Mammary epithelial cell (primary cell): ENCODE data around the gene EMC1.

ENCODE experiments used
- CTCF ChIP-seq, 2 donors: IDR thresholded peaks in 1 of 2; conservative IDR thresholded peaks in 1 of 2; 2 replicates each; pipeline ENCODE4 v1.5.1; 2011 to 2012; ENCODE audit warnings: inconsistent platforms in 2 of 2, low read length in 2 of 2, mild to moderate bottlenecking in 2 of 2, control low read depth in 1 of 2, low read depth in 1 of 2; ENCODE audit not compliant: insufficient read depth in 1 of 2; ENCODE audit errors: extremely low read depth in 1 of 2
- EZH2 ChIP-seq: IDR thresholded peaks from 2 replicates; pipeline ENCODE4 v1.6.1; 2012; ENCODE audit warnings: low read length, inconsistent platforms, borderline replicate concordance

GRCh38 chr1:19209439-19209989 lies 41.8 kb downstream of the EMC1 start:
- TF ChIP-seq CTCF (conservative IDR thresholded peaks at IDR 0.05 in 1 of 2, IDR thresholded peaks at IDR 0.05 in 1 of 2; ENCODE audit: extremely low read depth in 1 of 2, insufficient read depth in 1 of 2, low read depth in 1 of 2, low read length in 2 of 2) = no peak
- no peak for TF ChIP-seq EZH2
